Stimulated activated CD4-positive, alpha-beta T cell treated with anti-CD3 and anti-CD28 coated beads, Interleukin-2, amount 100 ng/mL, for 48 hours (primary cell): ENCODE data around the gene CDC34.
A peak's percentile ranks its signal among the peaks of the same experiment; 100 is the strongest.

Source experiments
- DNase-seq, 2 donors: peaks; one replicate each; pipeline ENCODE4 v3.0.0-alpha.2; 2020

Gene CDC34

GRCh38 chr19:543910-544608, 12.5 kb downstream of the CDC34 start, which contains the start of gene GZMM:
GZMM (plus strand) TSS chr19:544053; CDS start chr19:544072, 19 bp downstream.
- DNase-seq = peak; percentile 45 to 60

- no peak for DNase-seq
These were observed 15.6 kb downstream of the CDC34 start for GRCh38 chr19:547117-547516.

GRCh38 chr19:547836-548720, 16.5 kb downstream of the CDC34 start:
- DNase-seq = no peak

- no peak for DNase-seq
These were observed 17.6 kb downstream of the CDC34 start for GRCh38 chr19:548886-549830.

- no peak for DNase-seq
These were observed 23.3 kb downstream of the CDC34 start for GRCh38 chr19:554817-555216.

- no peak for DNase-seq
These were observed 23.9 kb downstream of the CDC34 start for GRCh38 chr19:555474-555808.

- DNase-seq = no peak
These were observed 25.2 kb downstream of the CDC34 start for GRCh38 chr19:556611-557382.

- DNase-seq = no peak
These were observed 27.3 kb downstream of the CDC34 start for GRCh38 chr19:558770-559439.

- no peak for DNase-seq
These were observed 28.6 kb downstream of the CDC34 start for GRCh38 chr19:560121-560520.

- DNase-seq = no peak
These were observed 34.8 kb downstream of the CDC34 start for GRCh38 chr19:566403-566802.

- DNase-seq = no peak
These were observed 35.3 kb downstream of the CDC34 start for GRCh38 chr19:566844-567243.

GRCh38 chr19:567296-567900, 35.8 kb downstream of the CDC34 start:
- DNase-seq = no peak

- DNase-seq = no peak
These were observed 38.7 kb downstream of the CDC34 start for GRCh38 chr19:570251-570686.

GRCh38 chr19:570937-571565, 39.5 kb downstream of the CDC34 start:
- peak in 1 of 2 donors; percentile 47 for DNase-seq

- DNase-seq = no peak
These were observed 40.0 kb downstream of the CDC34 start for GRCh38 chr19:571566-571974.

GRCh38 chr19:572140-572742, 40.7 kb downstream of the CDC34 start, which contains the start of gene BSG:
BSG (plus strand) TSS chr19:572596; CDS start chr19:572635, 39 bp downstream.
- DNase-seq = peak; percentile 98

- DNase-seq = no peak
These were observed 41.4 kb downstream of the CDC34 start for GRCh38 chr19:572743-573518.

- DNase-seq = no peak
These were observed 41.9 kb downstream of the CDC34 start for GRCh38 chr19:573519-573825.
